ENCODE results near the gene INPP4A.
"Not testable (repeated sequence)": the region's sequence is repeated elsewhere in the genome, so short reads cannot be mapped to it uniquely, and the experiment has no call there.

Gene INPP4A

GRCh38 chr2:98586551-98587140, 142.0 kb downstream of the INPP4A start:
- no peak for DNase-seq (ENCODE audit: low spot score)

GRCh38 chr2:98588880-98589431, 144.3 kb downstream of the INPP4A start:
- no peak for DNase-seq (ENCODE audit: low spot score)

- no peak for DNase-seq (ENCODE audit: low spot score)
Measured at GRCh38 chr2:98589489-98589888, 144.8 kb downstream of the INPP4A start.

GRCh38 chr2:98592565-98592964, 147.9 kb downstream of the INPP4A start:
- DNase-seq (ENCODE audit: low spot score): no peak

- not testable (repeated sequence) for DNase-seq (ENCODE audit: low spot score)
Measured at GRCh38 chr2:98594665-98595064, 150.0 kb downstream of the INPP4A start.

GRCh38 chr2:98598781-98599428, 154.2 kb downstream of the INPP4A start:
- peak; percentile 35 for DNase-seq (ENCODE audit: low spot score)

- DNase-seq (ENCODE audit: low spot score): peak; percentile 23
Measured at GRCh38 chr2:98601532-98602132, 157.0 kb downstream of the INPP4A start.

GRCh38 chr2:98604547-98604946, 159.9 kb downstream of the INPP4A start:
- no peak for DNase-seq (ENCODE audit: low spot score)

GRCh38 chr2:98605076-98605475, 160.4 kb downstream of the INPP4A start:
- DNase-seq (ENCODE audit: low spot score): no peak

GRCh38 chr2:98606431-98606830, 161.8 kb downstream of the INPP4A start:
- DNase-seq (ENCODE audit: low spot score): no peak

- DNase-seq (ENCODE audit: low spot score): no peak
Measured at GRCh38 chr2:98607104-98607503, 162.4 kb downstream of the INPP4A start.

- DNase-seq (ENCODE audit: low spot score): peak; percentile 16
Measured at GRCh38 chr2:98607741-98608115, 163.1 kb downstream of the INPP4A start.

GRCh38 chr2:98608116-98608961, 163.7 kb downstream of the INPP4A start, which contains the start of the genes COA5 and UNC50:
COA5 (minus strand) TSS chr2:98608512; CDS start chr2:98608405, 107 bp downstream.
UNC50 (plus strand) TSS chr2:98608589; CDS start chr2:98609760, 1,171 bp downstream.
- peak; percentile 84 for DNase-seq (ENCODE audit: low spot score)

- DNase-seq (ENCODE audit: low spot score): peak; percentile 28
Measured at GRCh38 chr2:98608962-98609604, 164.4 kb downstream of the INPP4A start.

GRCh38 chr2:98614024-98614739, 169.5 kb downstream of the INPP4A start:
- DNase-seq (ENCODE audit: low spot score): no peak

- DNase-seq (ENCODE audit: low spot score): no peak
Measured at GRCh38 chr2:98615481-98615880, 170.8 kb downstream of the INPP4A start.

GRCh38 chr2:98617149-98617548, 172.5 kb downstream of the INPP4A start:
- DNase-seq (ENCODE audit: low spot score): no peak

- no peak for DNase-seq (ENCODE audit: low spot score)
Measured at GRCh38 chr2:98623657-98624056, 179.0 kb downstream of the INPP4A start.

- no peak for DNase-seq (ENCODE audit: low spot score)
Measured at GRCh38 chr2:98632351-98632750, 187.7 kb downstream of the INPP4A start.

- DNase-seq (ENCODE audit: low spot score): no peak
Measured at GRCh38 chr2:98634406-98635092, 189.9 kb downstream of the INPP4A start.

Data from kidney capillary endothelial cell (primary cell).